Breast epithelium (tissue), 4 donors: ENCODE data around the gene BCORL1. TPM values are rescaled to one million over a fixed set of nuclear protein-coding genes. Genes with fewer than 3 reads are reported as not detected.

Experiments
- DNase-seq, 2 donors: peaks; one replicate each; pipeline ENCODE4 v3.0.0-alpha.2; 2019; ENCODE audit warnings: low spot score in 2 of 2
- H3K27ac ChIP-seq, 2 donors: fragments of 200-600 bp; sonication (generic) in 1 of 2; one replicate each; pipeline ENCODE4 v1.5.1; 2016 to 2019; ENCODE audit warnings: mild to moderate bottlenecking in 1 of 2
- H3K27me3 ChIP-seq, 2 donors: fragments of 200-600 bp; sonication (generic) in 1 of 2; one replicate each; pipeline versions ENCODE4 v1.5.1 to v1.6.0; 2017 to 2019; ENCODE audit warnings: control low read depth in 1 of 2, mild to moderate bottlenecking in 1 of 2
- H3K36me3 ChIP-seq: fragments of 200-600 bp; one replicate; pipeline ENCODE4 v1.5.1; 2019
- H3K4me1 ChIP-seq, 2 donors: fragments of 200-600 bp; sonication (generic); one replicate each; pipeline ENCODE4 v1.5.1; 2016 to 2019; ENCODE audit warnings: control low read depth in 1 of 2
- H3K4me3 ChIP-seq, 3 donors: fragments of 200-600 bp; sonication (generic); 1 replicate in 2 of 3; 2 replicates in 1 of 3; pipeline ENCODE4 v1.5.1; 2016 to 2019; ENCODE audit warnings: mild to moderate bottlenecking in 3 of 3, moderate library complexity in 2 of 3
- H3K9me3 ChIP-seq, 2 donors: fragments of 200-600 bp; sonication (generic) in 1 of 2; one replicate each; pipeline ENCODE4 v1.5.1; 2016 to 2019; ENCODE audit warnings: control low read depth in 1 of 2
- CTCF ChIP-seq, 3 donors: fragments of 450-650 bp; IDR thresholded peaks; one replicate each; pipeline ENCODE4 v1.5.1; 2016 to 2017; ENCODE audit warnings: antibody characterized with exemption in 3 of 3, mild to moderate bottlenecking in 3 of 3, moderate library complexity in 3 of 3
- POLR2A ChIP-seq: fragments of 450-650 bp; IDR thresholded peaks from one replicate; pipeline ENCODE4 v1.6.1; 2016; ENCODE audit warnings: antibody characterized with exemption, mild to moderate bottlenecking, moderate library complexity
- POLR2AphosphoS5 ChIP-seq, 3 donors: sonication (generic); formaldehyde crosslinking; IDR thresholded peaks; one replicate each; pipeline ENCODE4 v1.6.1; 2017; ENCODE audit warnings: antibody characterized with exemption in 3 of 3
- intact Hi-C: fragments of 100-400 bp; cut with DNase I; formaldehyde crosslinking; loops from one replicate; pipeline ENCODE4 v1.15.1; 2023; ENCODE audit warnings: low total_unique reads
- total RNA-seq, 3 donors: library from RNA; depleted of rRNA; stranded (reverse); fragments of >200 nt; gene quantifications; one replicate each; pipeline ENCODE4 v1.1.0, GENCODE V29; 2016

BCORL1 gene
- total RNA-seq, 3 donors from 2014 or later, result 4.5 to 5.0 (median 4.9) TPM

- DNase-seq, result peak; percentile 67 to 70
- Histone ChIP-seq H3K4me1 (no peaks in the 10 kb centered on the region), H3K27ac (peak overlapping the region; percentile 15 to 61), H3K36me3 (no peaks in the 10 kb centered on the region), H3K27me3 (peaks cover 0 to 4% of the 10 kb centered on the region in 2 donors), H3K9me3 (no peaks in the 10 kb centered on the region), H3K4me3 (peak overlapping the region in 2 of 3 donors; percentile 37 to 44)
- no peak for TF ChIP-seq CTCF (IDR thresholded peaks at IDR 0.05)
- no peak for TF ChIP-seq POLR2AphosphoS5 (IDR thresholded peaks at IDR 0.05)
- TF ChIP-seq POLR2A, result no peak
- intact Hi-C loops, result no loop called here
These were observed 21.0 kb upstream of the BCORL1 start for GRCh38 chrX:129961180-129962083.

GRCh38 chrX:129963729-129964128, 18.7 kb upstream of the BCORL1 start:
- no peak for DNase-seq
- intact Hi-C loops, result no loop called here
- Histone ChIP-seq H3K27ac (no peak overlapping the region), H3K27me3 (peaks cover 0 to 4% of the 10 kb centered on the region in 2 donors), H3K4me3 (no peak overlapping the region), H3K4me1 (no peaks in the 10 kb centered on the region), H3K36me3 (no peaks in the 10 kb centered on the region), H3K9me3 (peaks cover 0 to 3% of the 10 kb centered on the region in 2 donors)
- TF ChIP-seq POLR2A (no peak), CTCF (IDR thresholded peaks at IDR 0.05) (no peak), POLR2AphosphoS5 (IDR thresholded peaks at IDR 0.05) (no peak)

GRCh38 chrX:129965166-129965565, 17.3 kb upstream of the BCORL1 start:
- intact Hi-C loops, result no loop called here
- no peak for DNase-seq
- Histone ChIP-seq H3K27ac (no peak overlapping the region), H3K4me3 (no peak overlapping the region), H3K4me1 (no peaks in the 10 kb centered on the region), H3K27me3 (peaks cover 0 to 4% of the 10 kb centered on the region in 2 donors), H3K9me3 (peaks cover 0 to 10% of the 10 kb centered on the region in 2 donors), H3K36me3 (no peaks in the 10 kb centered on the region)
- TF ChIP-seq POLR2AphosphoS5 (IDR thresholded peaks at IDR 0.05) (no peak), CTCF (IDR thresholded peaks at IDR 0.05) (no peak), POLR2A (no peak)

DNA sequence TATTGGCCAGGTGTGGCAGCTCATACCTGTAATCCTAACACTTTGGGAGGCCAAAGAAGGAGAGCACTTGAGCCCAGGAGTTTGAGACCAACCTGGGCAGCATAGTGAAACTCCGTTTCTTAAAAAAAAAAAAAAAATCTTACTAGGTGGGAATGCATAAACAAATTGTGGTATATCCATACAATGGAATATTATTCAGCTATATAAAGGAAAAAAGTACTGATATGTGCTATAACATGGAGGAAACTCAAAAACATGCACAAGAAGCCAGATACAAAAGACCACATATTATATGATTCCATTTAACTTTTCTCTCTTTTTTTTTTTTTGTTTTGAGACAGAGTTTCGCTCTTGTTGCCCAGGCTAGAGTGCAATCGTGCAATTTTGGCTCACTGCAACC, 13.5 kb upstream of the BCORL1 start:
- Histone ChIP-seq H3K27me3 (peaks cover 0 to 1% of the 10 kb centered on the region in 2 donors), H3K27ac (no peak overlapping the region), H3K4me3 (no peak overlapping the region), H3K9me3 (peaks cover 0 to 10% of the 10 kb centered on the region in 2 donors), H3K36me3 (no peaks in the 10 kb centered on the region), H3K4me1 (no peaks in the 10 kb centered on the region)
- intact Hi-C loops, result no loop called here
- TF ChIP-seq POLR2AphosphoS5 (IDR thresholded peaks at IDR 0.05) (no peak), CTCF (IDR thresholded peaks at IDR 0.05) (no peak), POLR2A (no peak)
- no peak for DNase-seq

- Histone ChIP-seq H3K9me3 (no peaks in the 10 kb centered on the region), H3K27ac (no peak overlapping the region), H3K4me3 (no peak overlapping the region), H3K4me1 (no peaks in the 10 kb centered on the region), H3K36me3 (no peaks in the 10 kb centered on the region), H3K27me3 (peaks cover 0 to 21% of the 10 kb centered on the region in 2 donors)
- DNase-seq, result no peak
- no peak for TF ChIP-seq POLR2A
- TF ChIP-seq CTCF (IDR thresholded peaks at IDR 0.05), result no peak
- no peak for TF ChIP-seq POLR2AphosphoS5 (IDR thresholded peaks at IDR 0.05)
- intact Hi-C loops, result no loop called here
These were observed 6.0 kb upstream of the BCORL1 start for GRCh38 chrX:129976441-129976840.
